ENCODE measurements around the gene GPR12. TPM values are rescaled to one million over a fixed set of nuclear protein-coding genes. Genes with fewer than 3 reads are reported as not detected.
"Not testable (repeated sequence)": the region's sequence is repeated elsewhere in the genome, so short reads cannot be mapped to it uniquely, and the experiment has no call there.

Gene GPR12
- total RNA-seq, 2 experiments from 2014 or later: not detected

GRCh38 chr13:26735677-26736076 lies 24.9 kb downstream of the GPR12 start:
- DNase-seq (no peak), ATAC-seq (no peak)
- ChIA-PET CTCF (no interaction called here), POLR2A (no interaction called here)
- Mint-ChIP-seq H3K27me3 (ENCODE audit: low read depth) (peaks cover 6% of the 10 kb centered on the region), H3K4me3 (no peak overlapping the region), H3K9me3 (ENCODE audit: insufficient read depth) (peaks cover 9% of the 10 kb centered on the region), H3K36me3 (ENCODE audit: low read depth) (no peaks in the 10 kb centered on the region), H3K4me1 (ENCODE audit: low read depth) (no peaks in the 10 kb centered on the region), H3K27ac (no peak overlapping the region)

GRCh38 chr13:26727633-26728032 lies 33.0 kb downstream of the GPR12 start:
- CTCF ChIA-PET: no interaction called here
- Mint-ChIP-seq H3K27me3 (ENCODE audit: low read depth) (peaks cover 3% of the 10 kb centered on the region), H3K36me3 (ENCODE audit: low read depth) (no peaks in the 10 kb centered on the region), H3K27ac (no peak overlapping the region), H3K4me3 (no peak overlapping the region), H3K4me1 (ENCODE audit: low read depth) (no peaks in the 10 kb centered on the region), H3K9me3 (ENCODE audit: insufficient read depth) (no peaks in the 10 kb centered on the region)
- ATAC-seq: no peak
- POLR2A ChIA-PET: no interaction called here
- DNase-seq: no peak

GRCh38 chr13:26727122-26727521 lies 33.5 kb downstream of the GPR12 start:
- Mint-ChIP-seq H3K4me1 (ENCODE audit: low read depth) (peaks cover 5% of the 10 kb centered on the region), H3K27me3 (ENCODE audit: low read depth) (peaks cover 3% of the 10 kb centered on the region), H3K27ac (no peak overlapping the region), H3K4me3 (no peak overlapping the region), H3K36me3 (ENCODE audit: low read depth) (peaks cover 2% of the 10 kb centered on the region), H3K9me3 (ENCODE audit: insufficient read depth) (no peaks in the 10 kb centered on the region)
- CTCF ChIA-PET: no interaction called here
- ATAC-seq: no peak
- POLR2A ChIA-PET: no interaction called here
- DNase-seq: no peak

GRCh38 chr13:26726684-26727083 lies 33.9 kb downstream of the GPR12 start:
- peaks cover 2% of the 10 kb centered on the region for H3K36me3 Mint-ChIP-seq (ENCODE audit: low read depth)
- H3K4me1 Mint-ChIP-seq (ENCODE audit: low read depth): peaks cover 9% of the 10 kb centered on the region
- DNase-seq: no peak
- no peak for ATAC-seq
- no peak overlapping the region for H3K4me3 Mint-ChIP-seq
- no peak overlapping the region for H3K27ac Mint-ChIP-seq
- ChIA-PET CTCF (no interaction called here), POLR2A (no interaction called here)
- peaks cover 3% of the 10 kb centered on the region for H3K27me3 Mint-ChIP-seq (ENCODE audit: low read depth)
- no peaks in the 10 kb centered on the region for H3K9me3 Mint-ChIP-seq (ENCODE audit: insufficient read depth)

- POLR2A ChIA-PET; H3K27me3 Mint-ChIP-seq (ENCODE audit: low read depth); ATAC-seq: not testable (repeated sequence)
Measured at GRCh38 chr13:26723620-26724019, 37.0 kb downstream of the GPR12 start.

GRCh38 chr13:26722321-26722720 lies 38.3 kb downstream of the GPR12 start:
- Mint-ChIP-seq H3K27ac (peak overlapping the region; percentile 93), H3K36me3 (ENCODE audit: low read depth) (peaks cover 2% of the 10 kb centered on the region), H3K9me3 (ENCODE audit: insufficient read depth) (no peaks in the 10 kb centered on the region), H3K4me3 (peak overlapping the region; percentile 27), H3K27me3 (ENCODE audit: low read depth) (no peaks in the 10 kb centered on the region), H3K4me1 (ENCODE audit: low read depth) (peaks cover 30% of the 10 kb centered on the region)
- CTCF ChIA-PET: interaction anchor here (0.8 kb wide), 1 partner anchor 24 kb away, joined by 4 read pairs; no protein-coding TSS in a partner anchor
- no peak for DNase-seq
- POLR2A ChIA-PET: no interaction called here
- ATAC-seq: no peak

More at GRCh38 chr13:26723620-26724019, 37.0 kb downstream of the GPR12 start:
- DNase-seq; H3K9me3 Mint-ChIP-seq (ENCODE audit: insufficient read depth); CTCF ChIA-PET; H3K36me3 Mint-ChIP-seq (ENCODE audit: low read depth); H3K27ac Mint-ChIP-seq; H3K4me3 Mint-ChIP-seq: not testable (repeated sequence)
- peaks cover 30% of the 10 kb centered on the region for H3K4me1 Mint-ChIP-seq (ENCODE audit: low read depth)

- H3K27ac Mint-ChIP-seq: peak overlapping the region; percentile 93
- POLR2A ChIA-PET: no interaction called here
- peak overlapping the region; percentile 70 for H3K4me3 Mint-ChIP-seq
- DNase-seq: peak; percentile 77
- no peaks in the 10 kb centered on the region for H3K9me3 Mint-ChIP-seq (ENCODE audit: insufficient read depth)
- peaks cover 30% of the 10 kb centered on the region for H3K4me1 Mint-ChIP-seq (ENCODE audit: low read depth)
- H3K36me3 Mint-ChIP-seq (ENCODE audit: low read depth): peaks cover 2% of the 10 kb centered on the region
- CTCF ChIA-PET: interaction anchor here (2.0 to 2.8 kb wide), 6 partner anchors 8 to 536 kb away, joined by 5 to 18 read pairs (median 14); no protein-coding TSS in a partner anchor
- peak; percentile 90 for ATAC-seq
- no peaks in the 10 kb centered on the region for H3K27me3 Mint-ChIP-seq (ENCODE audit: low read depth)
Measured at GRCh38 chr13:26721251-26722121, 39.1 kb downstream of the GPR12 start.

- H3K9me3 Mint-ChIP-seq (ENCODE audit: insufficient read depth): no peaks in the 10 kb centered on the region
- DNase-seq (no peak), ATAC-seq (no peak)
- H3K27me3 Mint-ChIP-seq (ENCODE audit: low read depth): no peaks in the 10 kb centered on the region
- H3K4me1 Mint-ChIP-seq (ENCODE audit: low read depth): peaks cover 30% of the 10 kb centered on the region
- POLR2A ChIA-PET: no interaction called here
- peak overlapping the region; percentile 22 for H3K27ac Mint-ChIP-seq
- peaks cover 2% of the 10 kb centered on the region for H3K36me3 Mint-ChIP-seq (ENCODE audit: low read depth)
- no peak overlapping the region for H3K4me3 Mint-ChIP-seq
- CTCF ChIA-PET: interaction anchor here (1.1 to 2.8 kb wide), 6 partner anchors 8 to 534 kb away, joined by 3 to 18 read pairs (median 14); no protein-coding TSS in a partner anchor
Measured at GRCh38 chr13:26719356-26719945, 41.1 kb downstream of the GPR12 start.

GRCh38 chr13:26718872-26719271 lies 41.7 kb downstream of the GPR12 start:
- Mint-ChIP-seq H3K4me1 (ENCODE audit: low read depth) (peaks cover 30% of the 10 kb centered on the region), H3K4me3 (no peak overlapping the region), H3K27ac (no peak overlapping the region), H3K9me3 (ENCODE audit: insufficient read depth) (peaks cover 1% of the 10 kb centered on the region), H3K27me3 (ENCODE audit: low read depth) (no peaks in the 10 kb centered on the region), H3K36me3 (ENCODE audit: low read depth) (peaks cover 2% of the 10 kb centered on the region)
- ChIA-PET CTCF (interaction anchor here (1.1 to 2.8 kb wide), 2 partner anchors 11 to 20 kb away, joined by 3 to 16 read pairs; no protein-coding TSS in a partner anchor), POLR2A (interaction anchor here (1.2 kb wide), 1 partner anchor 30 kb away, joined by 3 read pairs; no protein-coding TSS in a partner anchor)
- ATAC-seq: no peak
- no peak for DNase-seq

- Mint-ChIP-seq H3K36me3 (ENCODE audit: low read depth) (peaks cover 2% of the 10 kb centered on the region), H3K9me3 (ENCODE audit: insufficient read depth) (peaks cover 5% of the 10 kb centered on the region), H3K27me3 (ENCODE audit: low read depth) (no peaks in the 10 kb centered on the region), H3K27ac (no peak overlapping the region), H3K4me1 (ENCODE audit: low read depth) (peaks cover 30% of the 10 kb centered on the region), H3K4me3 (no peak overlapping the region)
- CTCF ChIA-PET: interaction anchor here (1.1 kb wide), 1 partner anchor 10 kb away, joined by 3 read pairs; no protein-coding TSS in a partner anchor
- POLR2A ChIA-PET: interaction anchor here (1.2 kb wide), 1 partner anchor 30 kb away, joined by 3 read pairs; no protein-coding TSS in a partner anchor
- ATAC-seq (no peak), DNase-seq (no peak)
Measured at GRCh38 chr13:26718146-26718545, 42.4 kb downstream of the GPR12 start.

GRCh38 chr13:26716984-26717383 lies 43.6 kb downstream of the GPR12 start:
- ChIA-PET CTCF (interaction anchor here (0.6 to 1.7 kb wide), 4 partner anchors 9 to 156 kb away, joined by 3 to 5 read pairs (median 3); no protein-coding TSS in a partner anchor), POLR2A (no interaction called here)
- H3K36me3 Mint-ChIP-seq (ENCODE audit: low read depth): no peaks in the 10 kb centered on the region
- no peak overlapping the region for H3K27ac Mint-ChIP-seq
- DNase-seq (no peak), ATAC-seq (no peak)
- H3K9me3 Mint-ChIP-seq (ENCODE audit: insufficient read depth): peaks cover 5% of the 10 kb centered on the region
- no peaks in the 10 kb centered on the region for H3K27me3 Mint-ChIP-seq (ENCODE audit: low read depth)
- H3K4me3 Mint-ChIP-seq: no peak overlapping the region
- H3K4me1 Mint-ChIP-seq (ENCODE audit: low read depth): peaks cover 24% of the 10 kb centered on the region

GRCh38 chr13:26713341-26713740 lies 47.2 kb downstream of the GPR12 start:
- Mint-ChIP-seq H3K36me3 (ENCODE audit: low read depth) (no peaks in the 10 kb centered on the region), H3K9me3 (ENCODE audit: insufficient read depth) (peaks cover 5% of the 10 kb centered on the region), H3K4me1 (ENCODE audit: low read depth) (peaks cover 6% of the 10 kb centered on the region), H3K4me3 (no peak overlapping the region), H3K27me3 (ENCODE audit: low read depth) (no peaks in the 10 kb centered on the region), H3K27ac (no peak overlapping the region)
- ChIA-PET POLR2A (no interaction called here), CTCF (interaction anchor here (1.7 kb wide), 1 partner anchor 160 kb away, joined by 6 read pairs; no protein-coding TSS in a partner anchor)
- DNase-seq: no peak
- ATAC-seq: no peak
